IMR-90 (cell line): ENCODE measurements around the gene GFM1.

Experiments
- CEBPB ChIP-seq: IDR thresholded peaks from 2 replicates; pipeline ENCODE4 v1.6.1; 2012; ENCODE audit warnings: low read depth, low read length, improper control_type of control experiment
- CTCF ChIP-seq: conservative IDR thresholded peaks from 2 replicates; pipeline ENCODE4 v1.5.1; 2012; ENCODE audit warnings: mild to moderate bottlenecking, low read depth, low read length, improper control_type of control experiment
- ELK1 ChIP-seq: fragments of 150-350 bp; IDR thresholded peaks from 2 replicates; pipeline ENCODE4 v1.6.1; 2016; ENCODE audit warnings: low read depth, mild to moderate bottlenecking, low read length, moderate library complexity, borderline replicate concordance
- MAZ ChIP-seq: IDR thresholded peaks from 2 replicates; pipeline ENCODE4 v1.6.1; 2012; ENCODE audit warnings: low read depth, mild to moderate bottlenecking, low read length, improper control_type of control experiment, moderate library complexity, borderline replicate concordance
- POLR2A ChIP-seq: IDR thresholded peaks from 2 replicates; pipeline ENCODE4 v1.6.1; 2012; ENCODE audit warnings: mild to moderate bottlenecking, low read depth, low read length
- RFX5 ChIP-seq: IDR thresholded peaks from 2 replicates; pipeline ENCODE4 v1.8.0; 2012; ENCODE audit warnings: low read depth, mild to moderate bottlenecking, low read length, moderate library complexity
- SMC3 ChIP-seq: fragments of 150-350 bp; IDR thresholded peaks from 2 replicates; pipeline ENCODE4 v1.6.1; 2016; ENCODE audit warnings: low read depth, mild to moderate bottlenecking, antibody characterized with exemption, low read length, moderate library complexity

DNA sequence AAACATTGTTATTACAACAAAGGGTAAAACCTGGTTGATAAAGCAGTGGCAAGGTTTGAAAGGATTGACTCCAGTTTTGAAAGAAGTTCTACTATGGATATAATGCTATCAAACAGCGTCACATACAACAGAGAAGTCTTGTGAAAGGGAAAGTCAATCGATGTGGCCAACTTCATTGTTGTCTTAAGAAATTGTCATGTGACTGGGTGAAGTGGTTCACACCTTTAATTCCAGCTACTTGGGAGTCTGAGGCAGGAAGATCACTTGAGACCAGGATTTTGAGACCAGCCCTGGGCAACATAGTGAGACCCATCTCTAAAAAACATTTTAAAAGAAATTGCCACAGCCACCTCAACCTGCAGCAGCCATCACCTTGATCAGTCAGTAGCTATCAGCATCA is 34.4 kb downstream of the GFM1 start:
- no peak for TF ChIP-seq CEBPB
- no peak for TF ChIP-seq CTCF
- no peak for TF ChIP-seq POLR2A
- TF ChIP-seq RFX5, result no peak
- TF ChIP-seq SMC3, result no peak
- TF ChIP-seq MAZ, result no peak
- TF ChIP-seq ELK1, result no peak
